HG02981 (cell line): ENCODE measurements around the gene IFT52.

Experiments used
- ATAC-seq: cut with Tn5 transposase; IDR thresholded peaks from one replicate; pipeline ENCODE4 v1.9.1; 2021; ENCODE audit warnings: mild to moderate bottlenecking, moderate library complexity; ENCODE audit not compliant: unreplicated experiment

The IFT52 gene

DNA sequence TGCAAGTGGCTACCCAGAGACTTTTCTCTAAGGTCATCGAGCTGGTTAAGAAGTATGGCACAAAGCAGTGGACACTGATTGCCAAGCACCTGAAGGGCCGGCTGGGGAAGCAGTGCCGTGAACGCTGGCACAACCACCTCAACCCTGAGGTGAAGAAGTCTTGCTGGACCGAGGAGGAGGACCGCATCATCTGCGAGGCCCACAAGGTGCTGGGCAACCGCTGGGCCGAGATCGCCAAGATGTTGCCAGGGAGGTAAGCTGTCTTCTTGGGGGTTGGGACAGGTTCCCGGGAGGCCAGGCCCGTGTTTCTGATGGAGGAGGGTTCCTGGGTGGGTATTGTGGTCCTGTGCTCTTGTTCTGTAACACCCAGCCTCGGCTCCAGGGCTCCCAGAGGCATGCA, 96.1 kb downstream of the IFT52 start:
- ATAC-seq: no peak

DNA sequence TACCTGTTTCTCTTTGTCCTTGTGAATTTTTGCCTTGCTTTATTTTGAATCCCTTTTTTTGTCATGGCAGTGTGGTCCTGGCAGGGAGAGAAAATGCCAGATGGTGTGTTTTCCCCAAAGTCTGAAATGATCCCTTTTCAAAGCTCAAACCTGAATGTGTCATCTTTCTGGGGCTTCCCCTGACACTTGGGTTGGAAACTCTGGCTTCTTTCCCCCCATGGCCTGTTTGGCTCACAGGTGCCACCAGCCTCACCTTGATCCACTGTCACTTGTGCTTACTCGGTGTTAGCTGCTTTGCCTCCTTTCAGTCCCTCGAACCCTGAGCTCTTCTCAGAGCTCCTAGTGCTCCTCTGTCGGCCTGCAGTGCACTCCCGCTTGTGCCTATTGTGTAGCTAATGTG, 98.4 kb downstream of the IFT52 start:
- ATAC-seq: no peak

DNA sequence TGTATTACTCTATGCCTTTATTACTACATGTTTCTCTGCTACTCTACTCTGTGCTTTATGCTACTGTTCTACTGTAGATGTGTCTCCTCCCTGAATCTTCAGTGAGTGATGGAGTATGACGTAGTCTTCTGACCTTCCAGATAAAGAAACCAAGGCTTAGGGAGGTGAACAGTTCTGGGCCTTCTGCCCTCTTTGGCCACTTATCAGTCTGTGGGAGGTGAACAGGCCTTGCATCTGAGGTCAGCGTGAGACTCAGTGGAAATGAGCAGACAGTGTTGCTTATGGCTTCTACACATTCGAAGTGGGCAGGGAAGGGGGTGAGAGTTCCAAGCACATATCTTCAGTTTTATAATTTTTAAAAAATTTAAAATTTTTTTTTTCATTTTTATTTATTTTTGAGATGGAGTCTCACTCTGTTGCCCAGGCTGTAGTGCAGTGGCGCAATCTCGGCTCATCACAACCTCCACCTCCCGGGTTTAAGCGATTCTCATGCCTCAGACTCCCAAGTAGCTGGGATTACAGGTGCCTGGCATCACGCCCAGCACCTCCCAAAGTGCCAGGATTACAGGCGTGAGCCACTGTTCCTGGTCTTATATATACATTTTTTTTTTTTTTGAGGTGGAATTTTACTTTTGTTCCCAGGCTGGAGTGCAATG, 100.3 kb downstream of the IFT52 start:
- ATAC-seq: no peak

DNA sequence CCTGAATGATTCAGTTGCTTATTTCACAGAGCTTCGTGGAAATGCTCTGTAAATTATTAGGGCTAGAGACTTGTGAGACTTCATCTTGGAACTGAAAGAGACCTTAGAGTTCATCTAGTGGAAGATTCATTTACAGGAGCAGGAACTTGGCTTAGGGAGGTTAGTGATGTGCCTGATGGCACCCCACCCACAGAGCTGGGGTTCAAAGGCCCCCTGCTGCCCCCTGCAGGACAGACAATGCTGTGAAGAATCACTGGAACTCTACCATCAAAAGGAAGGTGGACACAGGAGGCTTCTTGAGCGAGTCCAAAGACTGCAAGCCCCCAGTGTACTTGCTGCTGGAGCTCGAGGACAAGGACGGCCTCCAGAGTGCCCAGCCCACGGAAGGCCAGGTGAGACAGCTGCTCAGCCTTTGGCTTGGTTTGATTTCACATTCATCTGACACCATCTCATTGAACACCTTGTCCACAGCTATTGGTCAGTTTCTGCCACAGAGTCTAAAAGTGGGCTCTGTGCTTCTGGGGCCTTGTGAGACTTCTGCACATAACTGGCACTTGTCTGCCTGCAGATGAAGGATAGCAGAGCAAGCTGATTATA, 101.3 kb downstream of the IFT52 start:
- no peak for ATAC-seq

DNA sequence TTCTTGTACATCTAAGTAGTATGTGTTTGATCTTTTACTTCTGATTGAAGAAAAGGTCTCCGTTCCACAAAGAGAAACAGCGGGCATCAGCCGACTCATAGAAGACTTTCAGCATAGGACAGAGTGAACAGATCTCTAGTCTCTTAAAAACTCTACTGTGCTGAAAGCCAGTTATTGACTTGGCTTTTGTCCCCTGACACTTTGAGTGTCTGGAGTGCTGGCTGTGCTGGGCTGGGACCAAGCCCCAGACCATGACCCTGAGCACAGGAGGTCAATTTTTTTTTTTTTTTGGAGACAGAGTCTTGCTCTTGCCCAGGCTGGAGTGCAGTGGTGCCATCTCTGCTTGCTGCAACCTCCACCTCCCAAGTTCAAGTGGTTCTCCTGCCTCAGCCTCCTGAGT, 104.0 kb downstream of the IFT52 start:
- ATAC-seq: no peak

DNA sequence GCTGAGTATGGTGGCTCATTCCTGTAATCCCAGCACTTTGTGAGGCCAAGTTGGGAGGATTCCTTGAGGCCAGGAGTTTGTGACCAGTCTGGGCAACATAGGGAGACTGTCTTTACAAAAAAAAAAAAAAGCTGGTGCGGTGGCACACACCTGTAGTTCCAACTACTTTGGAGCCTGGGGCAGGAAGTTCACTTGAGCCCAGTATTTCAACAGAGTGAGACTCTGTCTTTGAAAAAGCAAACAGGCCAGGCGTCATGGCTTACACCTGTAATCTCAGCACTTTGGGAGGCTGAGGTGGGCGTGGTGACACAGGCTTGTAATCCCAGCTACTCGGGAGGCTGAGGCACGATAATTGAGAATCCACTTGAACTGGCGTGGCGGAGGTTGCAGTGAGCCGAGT, 104.8 kb downstream of the IFT52 start:
- ATAC-seq: no peak
